Hematopoietic multipotent progenitor cell (in vitro differentiated cells): ENCODE results near the gene PGD. TPM values are rescaled to one million over a fixed set of nuclear protein-coding genes. Genes with fewer than 3 reads are reported as not detected.

Experiments used
- DNase-seq, 3 donors: peaks; one replicate each; pipeline ENCODE4 v3.0.0-alpha.2; 2011 to 2015; ENCODE audit warnings: low read depth in 2 of 3, low spot score in 2 of 3
- total RNA-seq: library from RNA; depleted of rRNA; stranded (reverse); fragments of >200 nt; gene quantifications from one replicate; pipeline ENCODE4 v1.2.3, GENCODE V29; 2012

PGD gene
- total RNA-seq = 148 TPM

GRCh38 chr1:10398734-10399443 is at the start of gene PGD:
Gene PGD, plus strand, starts transcription at chr1:10399064. Its CDS starts 54 bp downstream, at chr1:10399118.
- peak; percentile 84 to 99 (median 99) for DNase-seq

GRCh38 chr1:10353282-10353681 is 45.6 kb upstream of the PGD start:
- DNase-seq = no peak

- no peak for DNase-seq
Measured at GRCh38 chr1:10353693-10354092, 45.2 kb upstream of the PGD start.

- DNase-seq = no peak
Measured at GRCh38 chr1:10360045-10360444, 38.8 kb upstream of the PGD start.

- no peak for DNase-seq
Measured at GRCh38 chr1:10361515-10361914, 37.3 kb upstream of the PGD start.

- no peak for DNase-seq
Measured at GRCh38 chr1:10368194-10368593, 30.7 kb upstream of the PGD start.

- no peak for DNase-seq
Measured at GRCh38 chr1:10374442-10374860, 24.4 kb upstream of the PGD start.

GRCh38 chr1:10377365-10378029 is 21.4 kb upstream of the PGD start:
- DNase-seq = peak in 2 of 3 donors; percentile 71 to 86

- DNase-seq = peak in 1 of 3 donors; percentile 17
Measured at GRCh38 chr1:10378081-10378841, 20.6 kb upstream of the PGD start.

- DNase-seq = no peak
Measured at GRCh38 chr1:10379101-10379620, 19.7 kb upstream of the PGD start.

- DNase-seq = no peak
Measured at GRCh38 chr1:10379676-10380075, 19.2 kb upstream of the PGD start.

- no peak for DNase-seq
Measured at GRCh38 chr1:10380594-10381275, 18.1 kb upstream of the PGD start.

- DNase-seq = no peak
Measured at GRCh38 chr1:10383630-10384029, 15.2 kb upstream of the PGD start.

GRCh38 chr1:10384219-10384618 is 14.6 kb upstream of the PGD start:
- no peak for DNase-seq

- no peak for DNase-seq
Measured at GRCh38 chr1:10386761-10387676, 11.8 kb upstream of the PGD start.

- peak in 2 of 3 donors; percentile 72 to 88 for DNase-seq
Measured at GRCh38 chr1:10387677-10388386, 11.0 kb upstream of the PGD start.

GRCh38 chr1:10388387-10388715 is 10.5 kb upstream of the PGD start:
- DNase-seq = no peak

GRCh38 chr1:10389271-10389973 is 9.4 kb upstream of the PGD start:
- no peak for DNase-seq

GRCh38 chr1:10396870-10397269 is 2.0 kb upstream of the PGD start:
- DNase-seq = no peak
